ENCODE results near the gene CDC34. TPM values are rescaled to one million over a fixed set of nuclear protein-coding genes. Genes with fewer than 3 reads are reported as not detected.

The CDC34 gene
- total and polyA plus RNA-seq, 2 of the 8 experiments (the other 6 are each of a cell fraction or from before 2014, with no cell fraction given), result 95.9 to 129 TPM

GRCh38 chr19:524062-524674, 7.4 kb upstream of the CDC34 start (continued):
- no peak for TF ChIP-seq USF2 (IDR thresholded peaks at IDR 0.05; ENCODE audit: low read length)
- TF ChIP-seq SP2 (IDR thresholded peaks at IDR 0.05; ENCODE audit: low read length), result no peak
- no peak for TF ChIP-seq CHD1 (IDR thresholded peaks at IDR 0.05; ENCODE audit: low read depth, low read length)
- TF ChIP-seq POLR2A (IDR thresholded peaks at IDR 0.05; ENCODE audit: control extremely low read depth in 1 of 2, low read depth in 2 of 2, low read length in 2 of 2), result no peak
- no peak for TF ChIP-seq CBX5 (IDR thresholded peaks at IDR 0.05; ENCODE audit: low read depth, low read length)
- TF ChIP-seq KDM5A (IDR thresholded peaks at IDR 0.05; ENCODE audit: low read length), result no peak
- no peak for TF ChIP-seq GABPA (IDR thresholded peaks at IDR 0.05; ENCODE audit: borderline replicate concordance, insufficient read depth, low read length)
- TF ChIP-seq BRCA1 (IDR thresholded peaks at IDR 0.05; ENCODE audit: low read depth, low read length), result no peak
- TF ChIP-seq NANOG (IDR thresholded peaks at IDR 0.05; ENCODE audit: insufficient read depth, low read depth, low read length, poor library complexity, severe bottlenecking), result no peak
- TF ChIP-seq E2F6 (IDR thresholded peaks at IDR 0.05), result no peak
- TF ChIP-seq BACH1 (IDR thresholded peaks at IDR 0.05; ENCODE audit: low read length), result no peak
- TF ChIP-seq CEBPB (IDR thresholded peaks at IDR 0.05; ENCODE audit: low read depth, low read length), result no peak

Measured in H1 (cell line).